Dendritic cell treated with granulocyte-macrophage colony-stimulating factor and Interleukin-4, amounts not matched to agents 40 ng/mL and 50 ng/mL, for 4 days (primary cell): Measurements from ENCODE around the gene AURKB.

ENCODE experiments used
- H3K27ac Mint-ChIP-seq: one replicate; pipeline ENCODE4 v1.8.0; 2022; ENCODE audit warnings: mild to moderate bottlenecking, mixed read lengths
- H3K27me3 Mint-ChIP-seq: one replicate; pipeline ENCODE4 v1.8.0; 2022; ENCODE audit warnings: mild to moderate bottlenecking, mixed read lengths
- H3K36me3 Mint-ChIP-seq: one replicate; pipeline ENCODE4 v1.8.0; 2022; ENCODE audit warnings: low read depth, mixed read lengths
- H3K4me1 Mint-ChIP-seq: one replicate; pipeline ENCODE4 v1.8.0; 2022; ENCODE audit warnings: low read depth, mixed read lengths
- H3K4me3 Mint-ChIP-seq: one replicate; pipeline ENCODE4 v1.8.0; 2022; ENCODE audit warnings: mild to moderate bottlenecking, moderate library complexity, mixed read lengths
- H3K9me3 Mint-ChIP-seq: one replicate; pipeline ENCODE4 v1.8.0; 2022; ENCODE audit warnings: mixed read lengths
- intact Hi-C: fragments of 100-400 bp; cut with micrococcal nuclease; formaldehyde crosslinking; loops from one replicate; pipeline ENCODE4 v1.15.0; 2022

The AURKB gene

DNA sequence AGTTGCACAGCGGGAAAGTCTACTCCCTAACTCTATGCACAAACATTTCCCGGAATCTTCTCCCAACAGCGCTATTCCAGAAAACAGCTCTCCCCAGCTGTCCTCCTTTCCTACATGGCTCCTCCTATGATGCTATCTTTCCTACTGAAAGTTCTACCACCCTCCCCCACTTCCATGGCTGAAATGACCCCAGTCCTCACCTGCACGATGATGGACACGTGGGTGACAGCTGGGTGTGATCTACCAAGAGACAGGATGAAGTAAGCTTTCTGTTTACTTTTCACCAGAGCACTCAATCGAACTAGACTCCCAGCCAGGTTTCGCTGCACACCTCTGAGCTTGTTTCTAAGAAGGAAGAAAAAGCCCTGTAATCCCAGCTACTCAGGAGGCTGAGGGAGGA is 26.8 kb upstream of the AURKB start:
- Mint-ChIP-seq H3K4me3 (no peak overlapping the region), H3K9me3 (no peaks in the 10 kb centered on the region), H3K36me3 (peaks cover 96% of the 10 kb centered on the region), H3K27me3 (no peaks in the 10 kb centered on the region), H3K4me1 (peaks cover 26% of the 10 kb centered on the region), H3K27ac (no peak overlapping the region)
- intact Hi-C loops = no loop called here

DNA sequence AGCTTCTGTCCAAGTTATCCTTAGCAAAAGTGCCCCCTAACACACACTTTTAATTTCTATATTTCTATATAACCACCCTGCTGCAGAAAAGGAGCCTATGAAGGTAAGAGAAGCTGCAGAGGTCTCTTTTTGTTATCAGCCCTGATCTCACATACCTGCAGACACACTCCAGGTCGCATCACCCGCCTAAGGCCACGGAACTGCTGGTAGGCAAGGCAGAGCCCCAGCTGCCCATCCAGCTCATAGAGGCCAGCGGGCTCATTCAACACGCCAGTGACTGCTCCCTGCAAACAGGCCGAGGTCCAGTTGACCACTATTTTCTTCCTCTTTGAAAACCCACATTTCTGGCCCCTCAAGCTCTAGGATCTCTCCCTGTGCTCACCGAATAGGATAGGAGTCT is 25.3 kb upstream of the AURKB start:
- Mint-ChIP-seq H3K36me3 (peaks cover 100% of the 10 kb centered on the region), H3K27ac (no peak overlapping the region), H3K9me3 (no peaks in the 10 kb centered on the region), H3K4me1 (peaks cover 34% of the 10 kb centered on the region), H3K27me3 (no peaks in the 10 kb centered on the region), H3K4me3 (no peak overlapping the region)
- intact Hi-C loops = no loop called here

DNA sequence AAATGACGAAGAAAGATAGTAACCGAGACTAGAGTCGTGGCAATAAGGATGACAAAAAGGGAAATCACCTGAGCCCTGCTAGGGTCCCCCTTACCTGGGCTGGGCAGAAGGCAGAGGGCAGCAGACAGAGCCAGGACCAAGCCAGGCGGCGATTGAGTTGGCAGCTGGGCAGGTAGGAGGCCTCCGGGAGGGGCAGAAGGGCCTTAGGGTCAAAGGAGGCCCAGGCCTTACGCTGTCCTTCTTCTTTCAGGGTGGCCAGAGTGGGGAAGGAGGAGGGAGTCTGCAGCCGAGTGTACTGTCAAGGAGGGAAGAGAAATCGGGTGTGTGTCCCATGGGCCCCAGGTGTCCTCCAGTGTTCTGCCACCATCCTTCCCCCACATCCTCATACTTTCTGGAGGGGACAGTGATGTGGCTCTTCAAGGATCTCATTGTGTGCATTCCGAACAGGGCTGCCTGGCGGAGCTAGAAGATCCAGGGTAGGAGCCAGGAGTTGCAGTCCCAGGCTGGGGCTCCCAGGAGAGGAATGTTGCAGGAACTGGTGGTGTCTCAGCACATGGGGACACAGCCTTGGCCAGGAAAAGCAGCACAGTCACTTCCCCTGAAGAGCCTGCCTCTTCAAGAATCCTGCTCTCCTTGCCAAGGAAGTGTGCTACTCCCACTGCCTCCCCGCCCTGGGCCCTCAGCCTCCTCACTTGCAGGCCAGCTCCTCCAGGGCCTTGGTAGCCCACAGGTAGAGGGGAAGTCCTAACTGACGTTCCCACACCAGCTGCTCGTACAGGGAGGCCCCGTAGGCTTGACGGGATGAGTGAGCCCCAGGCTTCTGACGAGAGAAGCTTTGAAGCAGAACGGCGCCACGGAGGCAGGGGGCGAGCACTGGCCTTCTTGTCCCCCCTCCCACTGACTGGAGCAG is 24.2 kb upstream of the AURKB start:
- Mint-ChIP-seq H3K27ac (peak overlapping the region; percentile 50), H3K27me3 (no peaks in the 10 kb centered on the region), H3K36me3 (peaks cover 100% of the 10 kb centered on the region), H3K9me3 (no peaks in the 10 kb centered on the region), H3K4me1 (peaks cover 34% of the 10 kb centered on the region), H3K4me3 (no peak overlapping the region)
- intact Hi-C loops = no loop called here

DNA sequence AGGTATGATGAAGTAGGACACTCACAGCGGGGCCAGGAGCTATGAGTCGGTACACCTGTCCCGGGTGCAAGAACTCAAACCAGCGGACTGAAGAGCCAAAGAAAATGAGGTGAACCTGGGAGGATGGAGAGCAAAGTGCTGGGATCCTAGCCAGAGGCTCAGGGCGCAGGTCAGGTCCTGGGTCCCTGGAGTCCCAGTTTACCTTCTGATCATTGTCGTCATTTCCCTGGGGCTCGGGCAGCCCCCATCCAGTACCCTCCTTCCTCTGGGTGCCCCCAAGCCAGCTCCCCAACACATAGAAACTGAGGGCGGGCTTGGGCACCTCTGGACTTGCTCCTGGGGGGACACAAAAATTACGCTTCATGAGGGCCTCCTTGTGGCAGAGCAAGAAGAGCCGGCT is 21.3 kb upstream of the AURKB start:
- peaks cover 100% of the 10 kb centered on the region for H3K36me3 Mint-ChIP-seq
- H3K27me3 Mint-ChIP-seq = no peaks in the 10 kb centered on the region

DNA sequence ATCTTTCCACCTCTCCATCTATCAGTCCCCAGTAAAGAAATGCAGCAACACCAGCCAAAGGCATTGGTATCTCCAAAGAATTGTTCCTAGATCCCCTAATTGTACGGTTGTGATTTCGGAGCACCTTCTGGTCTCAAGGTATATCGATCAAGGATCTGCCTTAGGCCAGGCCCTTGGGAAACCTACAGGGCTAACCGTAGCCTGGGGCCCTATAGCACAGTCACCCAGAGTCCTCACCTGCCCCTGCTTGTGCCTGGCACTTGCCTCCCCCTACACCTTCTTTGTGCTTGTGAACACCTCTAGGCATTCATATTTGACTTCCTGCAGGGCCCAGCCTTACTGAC is 16.8 kb upstream of the AURKB start:
- Mint-ChIP-seq H3K4me3 (no peak overlapping the region), H3K36me3 (peaks cover 86% of the 10 kb centered on the region), H3K27me3 (no peaks in the 10 kb centered on the region), H3K9me3 (no peaks in the 10 kb centered on the region), H3K27ac (peak overlapping the region; percentile 61), H3K4me1 (peaks cover 55% of the 10 kb centered on the region)
- intact Hi-C loops = no loop called here

More for the DNA sequence above, 21.3 kb upstream of the AURKB start:
- no peaks in the 10 kb centered on the region for H3K9me3 Mint-ChIP-seq
- intact Hi-C loops = no loop called here
- peaks cover 45% of the 10 kb centered on the region for H3K4me1 Mint-ChIP-seq
- no peak overlapping the region for H3K27ac Mint-ChIP-seq
- no peak overlapping the region for H3K4me3 Mint-ChIP-seq

DNA sequence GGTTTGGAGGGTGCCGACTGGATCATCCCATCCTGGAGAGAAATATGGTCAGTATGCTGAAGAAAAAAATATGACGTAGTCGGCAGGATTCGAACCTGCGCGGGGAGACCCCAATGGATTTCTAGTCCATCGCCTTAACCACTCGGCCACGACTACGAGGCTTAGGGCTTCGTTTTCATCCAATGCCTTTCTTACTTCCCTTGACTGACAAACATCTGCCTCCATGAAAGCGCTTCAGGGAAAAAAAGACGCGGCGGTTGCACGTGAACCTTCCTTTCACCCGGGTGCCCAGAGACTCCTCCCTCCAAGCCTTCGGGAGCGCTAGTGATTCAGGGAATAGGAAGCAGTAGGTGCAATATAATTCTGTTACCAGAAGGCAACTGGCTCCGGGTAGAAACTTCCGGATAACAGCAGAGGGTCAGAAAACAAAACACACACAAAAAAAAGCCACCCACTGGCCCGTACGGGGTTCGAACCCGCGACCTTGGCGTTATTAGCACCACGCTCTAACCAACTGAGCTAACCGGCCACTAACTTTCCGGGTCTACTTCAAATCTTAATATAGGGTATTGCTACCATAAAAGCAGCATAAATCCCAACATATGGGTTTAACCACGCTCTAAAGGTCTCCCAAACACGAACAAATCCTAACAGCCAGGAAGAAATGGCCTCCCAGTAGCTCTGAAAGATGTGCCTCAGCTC is 16.3 kb upstream of the AURKB start:
- no peaks in the 10 kb centered on the region for H3K9me3 Mint-ChIP-seq
- H3K27ac Mint-ChIP-seq = peak overlapping the region; percentile 61
- peaks cover 57% of the 10 kb centered on the region for H3K4me1 Mint-ChIP-seq
- H3K27me3 Mint-ChIP-seq = no peaks in the 10 kb centered on the region
- H3K4me3 Mint-ChIP-seq = peak overlapping the region; percentile 67
- intact Hi-C loops = no loop called here
- peaks cover 86% of the 10 kb centered on the region for H3K36me3 Mint-ChIP-seq

DNA sequence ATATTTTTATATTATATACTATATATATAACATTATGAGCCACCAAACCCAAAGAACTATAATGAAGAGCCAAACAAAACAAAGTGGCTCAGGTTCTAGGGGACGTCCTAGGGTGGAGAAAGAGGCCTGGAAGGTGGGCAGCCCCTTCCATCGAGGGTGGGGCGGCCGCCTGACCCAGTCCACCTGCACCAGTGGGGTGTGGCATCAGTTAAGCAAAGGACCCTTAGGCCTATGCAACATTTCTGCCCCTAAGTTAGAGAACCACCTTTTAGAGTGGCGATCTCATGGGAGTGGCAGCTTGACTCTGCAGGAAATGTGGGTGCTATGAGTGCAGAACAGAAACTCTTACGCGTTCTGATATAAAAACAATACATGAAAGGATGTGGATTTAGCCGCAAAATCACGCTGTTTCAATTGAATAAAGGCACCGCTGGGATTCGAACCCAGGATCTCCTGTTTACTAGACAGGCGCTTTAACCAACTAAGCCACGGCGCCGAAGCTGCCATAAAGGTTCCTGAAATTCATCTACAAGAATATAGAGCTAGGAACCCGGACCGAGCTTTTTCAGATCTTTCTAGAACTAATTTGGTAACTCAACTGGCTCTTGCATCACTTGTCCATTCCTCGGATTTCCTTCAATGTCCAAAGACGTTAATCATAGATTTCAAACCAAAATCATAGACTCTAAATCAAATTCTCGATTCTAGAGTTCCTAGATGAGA is 15.6 kb upstream of the AURKB start:
- intact Hi-C loops = no loop called here
- H3K4me1 Mint-ChIP-seq = peaks cover 53% of the 10 kb centered on the region
- H3K27me3 Mint-ChIP-seq = no peaks in the 10 kb centered on the region
- peak overlapping the region; percentile 67 for H3K4me3 Mint-ChIP-seq
- peak overlapping the region; percentile 61 for H3K27ac Mint-ChIP-seq
- H3K36me3 Mint-ChIP-seq = peaks cover 86% of the 10 kb centered on the region
- H3K9me3 Mint-ChIP-seq = no peaks in the 10 kb centered on the region

DNA sequence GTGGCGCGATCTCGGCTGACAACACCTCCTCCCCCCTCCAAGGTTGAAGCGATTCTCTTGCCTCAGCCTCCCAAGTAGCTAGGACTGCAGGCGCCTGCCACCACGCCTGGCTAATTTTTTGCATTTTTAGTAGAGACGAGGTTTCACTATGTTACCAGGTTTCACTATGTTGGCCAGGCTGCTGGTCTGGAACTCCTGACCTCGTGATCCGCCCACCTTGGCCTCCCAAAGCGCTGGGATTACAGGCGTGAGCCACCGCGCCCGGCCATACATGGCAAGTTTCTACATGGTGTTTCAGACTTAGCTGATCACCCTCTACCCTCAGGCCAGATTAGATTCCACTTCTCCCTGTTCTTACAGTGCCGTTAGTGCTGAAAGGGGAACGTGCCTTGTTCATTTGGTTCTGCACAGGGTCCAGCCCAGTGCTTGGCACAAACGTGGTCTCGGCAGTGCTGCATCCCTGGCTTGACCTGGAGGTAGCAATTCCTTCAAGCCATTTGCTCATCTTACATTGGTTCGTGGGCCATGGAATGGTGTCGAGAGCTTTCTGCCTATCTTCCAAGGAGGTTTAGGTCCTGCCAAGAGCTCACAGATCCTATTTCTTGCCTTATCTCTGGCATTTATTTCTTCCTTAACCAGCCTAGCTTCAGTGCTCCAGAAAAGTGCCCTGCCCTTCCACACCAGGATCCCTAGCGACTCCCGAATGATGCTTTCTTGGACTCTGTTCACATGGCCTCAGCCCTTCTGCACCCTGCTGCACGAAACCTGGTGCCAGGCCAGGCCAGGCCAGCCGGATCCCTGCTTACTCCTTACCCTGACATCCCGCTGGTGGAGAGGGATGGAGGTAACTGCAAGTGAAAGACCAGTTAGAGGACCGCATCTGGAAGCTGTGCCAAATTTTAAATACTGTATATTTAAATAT is 14.8 kb upstream of the AURKB start:
- H3K27ac Mint-ChIP-seq = peak overlapping the region; percentile 99

DNA sequence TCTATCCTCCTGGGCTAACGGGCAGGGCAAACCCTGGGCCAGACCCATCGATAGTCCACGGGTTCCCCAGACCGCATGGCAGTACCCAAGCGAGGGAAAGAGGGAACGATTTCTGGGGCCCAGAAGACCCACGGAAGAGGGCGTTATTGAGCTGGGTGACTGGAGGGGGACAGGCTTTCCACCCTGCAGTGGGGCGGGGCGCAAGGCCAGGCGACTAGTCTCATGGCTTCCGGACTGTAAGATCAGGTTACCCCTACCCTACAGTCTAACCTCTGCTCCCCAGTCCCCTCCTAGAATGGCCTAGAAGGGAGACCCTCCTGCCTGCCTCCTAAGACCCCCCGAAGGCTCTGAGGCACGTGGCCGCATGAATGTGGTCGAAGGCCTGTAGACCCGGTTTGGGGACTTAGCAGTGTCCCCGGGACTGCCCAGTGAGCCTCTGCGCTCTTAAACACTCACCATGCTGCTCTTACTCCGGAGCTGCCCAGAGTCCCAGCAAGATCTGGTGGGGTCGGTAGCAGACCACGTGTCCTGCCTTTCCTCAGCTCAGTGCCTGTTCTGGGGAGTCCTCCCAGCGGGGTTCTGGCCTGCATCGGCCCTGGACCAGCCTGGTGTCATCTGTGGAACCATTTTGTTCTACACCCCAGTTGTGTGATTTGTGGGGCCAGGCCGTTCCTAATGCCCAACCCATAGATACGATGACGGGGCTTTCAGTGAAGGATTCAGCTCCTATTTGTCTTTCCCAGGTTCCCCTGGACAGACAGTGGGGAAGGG is 13.2 kb upstream of the AURKB start:
- Mint-ChIP-seq H3K9me3 (no peaks in the 10 kb centered on the region), H3K36me3 (peaks cover 78% of the 10 kb centered on the region), H3K4me3 (peak overlapping the region; percentile 89), H3K4me1 (peaks cover 63% of the 10 kb centered on the region), H3K27ac (peak overlapping the region; percentile 99), H3K27me3 (no peaks in the 10 kb centered on the region)
- intact Hi-C loops = loop anchor here (1.0 to 5.0 kb wide), 3 partner anchors 24 to 86 kb away; partner anchors contain the start of gene SLC25A35

More for the DNA sequence above, 14.8 kb upstream of the AURKB start:
- H3K4me1 Mint-ChIP-seq = peaks cover 58% of the 10 kb centered on the region
- H3K9me3 Mint-ChIP-seq = no peaks in the 10 kb centered on the region
- H3K27me3 Mint-ChIP-seq = no peaks in the 10 kb centered on the region
- H3K36me3 Mint-ChIP-seq = peaks cover 84% of the 10 kb centered on the region
- intact Hi-C loops = loop anchor here (5.0 kb wide), 1 partner anchor 88 kb away; no protein-coding TSS in a partner anchor
- no peak overlapping the region for H3K4me3 Mint-ChIP-seq

DNA sequence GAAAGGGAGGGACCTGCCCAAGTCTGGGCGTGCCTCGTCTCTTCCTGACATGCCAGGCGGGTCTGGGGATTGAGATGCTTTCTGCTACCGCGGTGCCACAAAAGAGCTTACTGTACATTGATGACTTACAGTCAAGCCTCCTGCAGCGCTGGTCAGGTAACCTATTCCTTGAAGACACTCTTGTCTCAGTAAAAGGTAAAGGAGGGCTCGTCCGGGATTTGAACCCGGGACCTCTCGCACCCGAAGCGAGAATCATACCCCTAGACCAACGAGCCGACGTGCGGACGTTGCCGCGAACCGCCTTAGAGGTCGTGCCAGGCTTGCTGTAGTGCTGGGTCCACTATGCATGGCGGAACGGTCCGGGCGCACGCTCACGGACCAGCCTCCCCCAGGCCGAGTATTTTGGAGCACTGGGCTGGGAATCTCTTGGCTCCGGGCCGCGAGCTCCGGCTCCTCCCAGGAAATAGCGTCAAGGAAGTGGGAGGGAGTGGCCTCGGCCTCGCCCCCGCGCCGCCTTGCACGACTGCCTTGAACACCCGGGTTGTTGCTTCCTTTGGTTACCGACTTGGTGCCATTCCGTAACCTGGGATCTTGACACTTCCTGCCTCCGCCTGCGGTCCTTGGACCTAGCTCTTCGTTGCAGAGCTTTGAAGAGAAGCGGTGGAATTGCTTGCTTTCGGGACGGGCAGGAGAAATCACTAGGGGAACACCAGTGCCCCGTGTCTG is 12.4 kb upstream of the AURKB start:
- H3K4me1 Mint-ChIP-seq = peaks cover 63% of the 10 kb centered on the region
- peak overlapping the region; percentile 99 for H3K27ac Mint-ChIP-seq
- no peaks in the 10 kb centered on the region for H3K9me3 Mint-ChIP-seq
- intact Hi-C loops = loop anchor here (1.0 to 5.0 kb wide), 3 partner anchors 25 to 85 kb away; partner anchors contain the start of gene SLC25A35
- no peaks in the 10 kb centered on the region for H3K27me3 Mint-ChIP-seq
- peak overlapping the region; percentile 89 for H3K4me3 Mint-ChIP-seq
- H3K36me3 Mint-ChIP-seq = peaks cover 70% of the 10 kb centered on the region

DNA sequence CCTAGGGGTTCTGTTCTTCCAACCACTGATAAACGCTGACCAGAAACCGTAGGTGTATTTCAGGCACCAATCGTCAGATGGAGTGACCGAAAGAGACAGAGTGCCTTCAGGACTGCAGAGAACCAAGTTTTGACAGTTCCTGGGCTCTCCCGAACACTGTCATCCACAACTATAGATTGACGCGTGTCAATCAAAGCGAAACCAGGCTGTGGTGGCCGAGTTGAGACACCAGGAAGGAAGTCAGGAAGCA is 11.9 kb upstream of the AURKB start:
- intact Hi-C loops = loop anchor here (5.0 kb wide), 1 partner anchor 85 kb away; no protein-coding TSS in a partner anchor
- H3K9me3 Mint-ChIP-seq = no peaks in the 10 kb centered on the region
- H3K4me1 Mint-ChIP-seq = peaks cover 58% of the 10 kb centered on the region

DNA sequence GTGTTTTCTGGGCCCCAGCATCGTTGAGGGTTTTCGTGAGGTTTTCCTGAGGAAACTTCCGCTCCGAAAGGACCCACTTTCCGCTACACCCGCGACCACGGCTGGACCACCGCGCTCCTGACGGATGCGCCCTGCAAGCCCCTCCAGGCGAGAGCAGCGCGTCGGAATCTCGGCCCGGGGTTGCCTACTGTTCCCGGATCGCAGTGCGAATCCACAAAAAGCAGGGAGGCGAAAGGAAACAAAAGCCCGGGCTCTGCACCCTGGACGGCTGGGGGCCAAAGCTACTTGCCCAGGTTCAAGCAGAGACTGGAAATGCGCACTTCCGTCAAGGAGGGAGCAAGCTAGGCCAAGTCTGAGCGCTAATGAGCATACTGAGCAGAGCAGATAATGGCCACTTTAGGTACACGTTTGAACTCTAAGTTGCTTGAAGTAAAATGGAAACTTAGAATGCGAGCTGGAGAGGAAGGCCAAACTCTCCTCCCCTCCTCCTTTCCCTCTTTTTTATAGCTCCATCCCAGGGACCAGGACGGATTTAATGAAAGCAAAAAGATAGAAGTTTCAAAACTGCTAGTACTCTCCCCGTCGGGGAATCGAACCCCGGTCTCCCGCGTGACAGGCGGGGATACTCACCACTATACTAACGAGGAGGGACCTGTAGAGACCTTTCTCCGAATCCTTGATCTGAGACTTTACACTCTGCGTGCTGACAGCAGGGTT is 11.4 kb upstream of the AURKB start:
- H3K9me3 Mint-ChIP-seq = no peaks in the 10 kb centered on the region
- peak overlapping the region; percentile 89 for H3K4me3 Mint-ChIP-seq
- peaks cover 54% of the 10 kb centered on the region for H3K4me1 Mint-ChIP-seq
- intact Hi-C loops = loop anchor here (1.0 to 5.0 kb wide), 2 partner anchors 35 to 85 kb away; no protein-coding TSS in a partner anchor
- peaks cover 60% of the 10 kb centered on the region for H3K36me3 Mint-ChIP-seq
- H3K27me3 Mint-ChIP-seq = no peaks in the 10 kb centered on the region
- peak overlapping the region; percentile 99 for H3K27ac Mint-ChIP-seq

More for the DNA sequence above, 11.9 kb upstream of the AURKB start:
- Mint-ChIP-seq H3K4me3 (peak overlapping the region; percentile 89), H3K27ac (peak overlapping the region; percentile 99), H3K36me3 (peaks cover 65% of the 10 kb centered on the region), H3K27me3 (no peaks in the 10 kb centered on the region)
